GM20000 (cell line): ENCODE measurements around the gene CCP110.

ENCODE experiments used
- DNase-seq: peaks from one replicate; pipeline ENCODE4 v3.0.0; 2012; ENCODE audit warnings: low spot score
- CTCF ChIP-seq: IDR thresholded peaks from 2 replicates; pipeline ENCODE4 v1.5.1; 2012; ENCODE audit warnings: mild to moderate bottlenecking, control low read depth; ENCODE audit errors: extremely low read depth, missing control alignments

The CCP110 gene

GRCh38 chr16:19601083-19601976, 77.6 kb downstream of the CCP110 start:
- TF ChIP-seq CTCF: no peak
- DNase-seq: peak; percentile 21
